Transverse colon (tissue), 3 donors: ENCODE data around the gene RPL19.

Experiments
- EP300 ChIP-seq: sonication (generic); formaldehyde crosslinking; IDR thresholded peaks from one replicate; pipeline ENCODE4 v1.6.1; 2017; ENCODE audit warnings: antibody characterized with exemption, low read depth
- POLR2A ChIP-seq: fragments of 450-650 bp; IDR thresholded peaks from one replicate; pipeline ENCODE4 v1.6.1; 2016; ENCODE audit warnings: antibody characterized with exemption, mild to moderate bottlenecking, moderate library complexity
- TF ChIP-seq, protein P1 (sequence below), 5 experiments: fragments of 200-600 bp in 3 of 5; fragments of 450-650 bp in 2 of 5; sonication (generic) in 3 of 5; IDR thresholded peaks; 1 replicate in 2 of 5; 2 replicates in 3 of 5; pipeline ENCODE4 v1.5.1; 2016 to 2017; ENCODE audit warnings: antibody characterized with exemption in 5 of 5, inconsistent platforms in 3 of 5, mild to moderate bottlenecking in 2 of 5, moderate library complexity in 1 of 5

DNA sequence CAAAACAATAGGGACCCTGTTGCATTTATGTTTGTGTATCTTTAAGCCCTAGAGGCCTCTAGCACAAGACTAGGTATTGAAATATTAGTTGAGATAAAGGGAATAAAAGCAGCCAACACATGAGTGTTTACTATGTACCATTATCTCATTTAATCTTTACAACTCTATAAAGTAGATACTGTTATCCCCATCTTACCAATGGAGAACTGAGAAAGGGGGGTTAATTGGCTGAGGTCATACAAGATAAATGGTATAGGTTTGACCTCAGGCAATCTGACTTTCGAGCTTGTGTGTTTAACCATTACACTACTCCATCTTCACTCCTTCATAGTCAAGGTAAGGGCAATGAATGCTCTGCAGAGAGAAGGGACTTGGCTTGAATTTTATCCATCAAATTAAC, 51.9 kb downstream of the RPL19 start:
- TF ChIP-seq, protein P1, sequence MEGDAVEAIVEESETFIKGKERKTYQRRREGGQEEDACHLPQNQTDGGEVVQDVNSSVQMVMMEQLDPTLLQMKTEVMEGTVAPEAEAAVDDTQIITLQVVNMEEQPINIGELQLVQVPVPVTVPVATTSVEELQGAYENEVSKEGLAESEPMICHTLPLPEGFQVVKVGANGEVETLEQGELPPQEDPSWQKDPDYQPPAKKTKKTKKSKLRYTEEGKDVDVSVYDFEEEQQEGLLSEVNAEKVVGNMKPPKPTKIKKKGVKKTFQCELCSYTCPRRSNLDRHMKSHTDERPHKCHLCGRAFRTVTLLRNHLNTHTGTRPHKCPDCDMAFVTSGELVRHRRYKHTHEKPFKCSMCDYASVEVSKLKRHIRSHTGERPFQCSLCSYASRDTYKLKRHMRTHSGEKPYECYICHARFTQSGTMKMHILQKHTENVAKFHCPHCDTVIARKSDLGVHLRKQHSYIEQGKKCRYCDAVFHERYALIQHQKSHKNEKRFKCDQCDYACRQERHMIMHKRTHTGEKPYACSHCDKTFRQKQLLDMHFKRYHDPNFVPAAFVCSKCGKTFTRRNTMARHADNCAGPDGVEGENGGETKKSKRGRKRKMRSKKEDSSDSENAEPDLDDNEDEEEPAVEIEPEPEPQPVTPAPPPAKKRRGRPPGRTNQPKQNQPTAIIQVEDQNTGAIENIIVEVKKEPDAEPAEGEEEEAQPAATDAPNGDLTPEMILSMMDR (IDR thresholded peaks at IDR 0.05): no peak
- TF ChIP-seq EP300: no peak
- TF ChIP-seq POLR2A: no peak
